ENCODE data around the gene PLOD1. TPM values are rescaled to one million over a fixed set of nuclear protein-coding genes. Genes with fewer than 3 reads are reported as not detected.

Gene PLOD1
- total and polyA plus RNA-seq, 2 of the 13 experiments (the other 11 are each of a cell fraction or from before 2014, with no cell fraction given): 70.1 to 318 TPM

DNA sequence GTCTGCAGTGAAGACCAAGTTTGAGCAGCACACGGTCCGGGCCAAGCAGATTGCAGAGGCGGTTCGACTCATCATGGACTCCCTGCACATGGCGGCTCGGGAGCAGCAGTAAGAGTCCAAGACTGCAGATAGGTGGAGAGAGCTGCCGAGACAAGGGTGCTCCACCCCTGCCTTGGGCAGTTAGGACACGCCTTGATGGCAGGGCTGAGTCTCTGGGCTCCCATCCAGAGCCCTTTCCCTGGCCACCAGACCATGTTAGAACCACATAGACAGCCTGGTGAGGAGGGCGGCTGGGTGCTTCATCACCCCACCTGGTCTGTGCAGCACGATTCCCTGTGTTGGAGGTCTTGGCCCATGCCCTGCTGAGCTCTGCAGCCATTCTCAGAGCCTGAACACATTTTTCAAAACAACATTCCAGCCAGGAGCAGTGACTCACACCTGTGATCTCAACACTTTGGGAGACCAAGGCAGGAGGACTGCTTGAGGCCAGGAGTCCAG lies 67.5 kb downstream of the PLOD1 start:
- intact Hi-C loops (cut with micrococcal nuclease; ENCODE audit: unreplicated experiment): no loop called here
- Histone ChIP-seq H3K27me3 (ENCODE audit: control insufficient read depth in 1 of 2, insufficient read depth in 2 of 2, low read length in 2 of 2) (no peaks in the 10 kb centered on the region), H3K4me1 (ENCODE audit: insufficient read depth, low read length) (no peaks in the 10 kb centered on the region), H3K4me2 (ENCODE audit: low read depth, low read length) (no peak overlapping the region), H3K4me3 (replicated peaks in 1 of 3; ENCODE audit: insufficient read depth in 1 of 3, low read depth in 2 of 3, low read length in 3 of 3) (no peak overlapping the region), H3K27ac (ENCODE audit: extremely low read length, insufficient read depth, low read length) (no peak overlapping the region), H2AFZ (ENCODE audit: low read length) (no peak overlapping the region), H3K9me3 (ENCODE audit: low read length) (no peaks in the 10 kb centered on the region), H3K9ac (ENCODE audit: insufficient read depth, low read depth, low read length) (no peak overlapping the region), H4K20me1 (ENCODE audit: insufficient read depth, low read length) (no peaks in the 10 kb centered on the region), H3K79me2 (ENCODE audit: insufficient read depth, low read length) (no peaks in the 10 kb centered on the region), H3K36me3 (replicated peaks in 1 of 2; ENCODE audit: control insufficient read depth in 1 of 2, insufficient read depth in 2 of 2, low read length in 2 of 2) (peaks cover 49 to 78% of the 10 kb centered on the region in 2 experiments)
- in situ Hi-C loops (cut with HindIII; ENCODE audit: extremely low pct_ligation_motif_present, low pct_unique_long_range_greater_than_20kb): no loop called here
- ChIA-PET CTCF (ENCODE audit: low intra/inter-chr PET ratio, low total read pairs) (no interaction called here), POLR2A (interaction anchor here (1.7 kb wide), 1 partner anchor 17 kb away, joined by 4 read pairs; the partner anchor contains the start of gene MIIP)
- ATAC-seq (no peak; the same call in 2 of the 3 replicates), DNase-seq (ENCODE audit: low spot score) (no peak), FAIRE-seq (no peak)
- WGBS (ENCODE audit: low lambda C conversion rate): 96% methylated on average over 8 of the region's 10 CpGs
- BruUV-seq (replicated peaks): no TSS peak
- TF ChIP-seq MTF2 (CRISPR knock-in tag; IDR thresholded peaks at IDR 0.05; ENCODE audit: borderline replicate concordance): no peak
- no peak for TF ChIP-seq SMAD9 (CRISPR knock-in tag; IDR thresholded peaks at IDR 0.05)
- no peak for TF ChIP-seq DPF2 (CRISPR knock-in tag; IDR thresholded peaks at IDR 0.05; ENCODE audit: borderline replicate concordance, low read depth)
- no peak for TF ChIP-seq ZNF839 (CRISPR knock-in tag; IDR thresholded peaks at IDR 0.05; ENCODE audit: borderline replicate concordance)
- TF ChIP-seq, protein P1, sequence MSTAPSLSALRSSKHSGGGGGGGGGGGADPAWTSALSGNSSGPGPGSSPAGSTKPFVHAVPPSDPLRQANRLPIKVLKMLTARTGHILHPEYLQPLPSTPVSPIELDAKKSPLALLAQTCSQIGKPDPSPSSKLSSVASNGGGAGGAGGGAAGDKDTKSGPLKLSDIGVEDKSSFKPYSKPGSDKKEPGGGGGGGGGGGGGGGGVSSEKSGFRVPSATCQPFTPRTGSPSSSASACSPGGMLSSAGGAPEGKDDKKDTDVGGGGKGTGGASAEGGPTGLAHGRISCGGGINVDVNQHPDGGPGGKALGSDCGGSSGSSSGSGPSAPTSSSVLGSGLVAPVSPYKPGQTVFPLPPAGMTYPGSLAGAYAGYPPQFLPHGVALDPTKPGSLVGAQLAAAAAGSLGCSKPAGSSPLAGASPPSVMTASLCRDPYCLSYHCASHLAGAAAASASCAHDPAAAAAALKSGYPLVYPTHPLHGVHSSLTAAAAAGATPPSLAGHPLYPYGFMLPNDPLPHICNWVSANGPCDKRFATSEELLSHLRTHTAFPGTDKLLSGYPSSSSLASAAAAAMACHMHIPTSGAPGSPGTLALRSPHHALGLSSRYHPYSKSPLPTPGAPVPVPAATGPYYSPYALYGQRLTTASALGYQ (CRISPR knock-in tag; IDR thresholded peaks at IDR 0.05): no peak
- no peak for TF ChIP-seq SATB2 (CRISPR knock-in tag; IDR thresholded peaks at IDR 0.05)
- no peak for TF ChIP-seq ZNF562 (CRISPR knock-in tag; IDR thresholded peaks at IDR 0.05; ENCODE audit: borderline replicate concordance)
- TF ChIP-seq NFE2L1 (CRISPR knock-in tag; IDR thresholded peaks at IDR 0.05; ENCODE audit: borderline replicate concordance): no peak
- no peak for TF ChIP-seq CAMTA2 (CRISPR knock-in tag; IDR thresholded peaks at IDR 0.05; ENCODE audit: borderline replicate concordance)
